C4-2B (cell line): ENCODE results near the gene MYL1.

Experiments
- CTCF ChIP-seq: fragments of 450-650 bp; conservative IDR thresholded peaks from 2 replicates; pipeline ENCODE4 v1.5.1; 2017; ENCODE audit warnings: mild to moderate bottlenecking
- ZFX ChIP-seq: fragments of 450-650 bp; IDR thresholded peaks from 2 replicates; pipeline ENCODE4 v1.6.1; 2017

- TF ChIP-seq CTCF (no peak), ZFX (no peak)
Measured at GRCh38 chr2:210324458-210324857, 9.5 kb upstream of the MYL1 start.
